ENCODE data around the gene SMPDL3A. TPM values are rescaled to one million over a fixed set of nuclear protein-coding genes. Genes with fewer than 3 reads are reported as not detected.

Gene SMPDL3A
- total and polyA plus RNA-seq, 2 experiments from 2014 or later = 115 to 126 TPM

DNA sequence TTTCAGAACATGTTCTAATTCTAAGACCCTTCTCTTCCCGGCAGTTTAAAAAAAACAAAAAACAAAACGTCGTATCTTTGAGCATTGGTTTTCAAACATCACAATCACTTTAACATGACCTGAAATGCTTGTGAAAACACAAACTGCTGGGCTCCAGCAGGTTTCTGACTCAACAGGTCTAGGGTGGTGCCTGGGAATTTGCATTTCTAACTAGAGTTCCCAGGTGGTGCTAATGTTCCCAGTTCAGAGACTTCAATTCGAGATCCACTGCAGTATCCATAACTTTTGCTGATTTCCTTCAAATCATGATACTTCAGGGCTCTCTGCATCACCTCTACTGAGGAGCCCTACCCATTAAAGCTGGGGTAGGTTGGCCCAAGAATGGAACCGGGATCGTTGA lies 850 bp upstream of the SMPDL3A start:
- no peaks in the 10 kb centered on the region for H4K20me1 ChIP-seq (ENCODE audit: insufficient read depth, poor library complexity, severe bottlenecking)
- peak overlapping the region; percentile 62 for H2AFZ ChIP-seq
- H3K4me1 ChIP-seq (ENCODE audit: insufficient read depth) = peaks cover 36% of the 10 kb centered on the region
- 23% methylated on average over 6 of the region's 6 CpGs for WGBS (ENCODE audit: low lambda C conversion rate, missing lambda C conversion rate)
- no peaks in the 10 kb centered on the region for H3K9me3 ChIP-seq (ENCODE audit: low read depth)
- H3K4me2 ChIP-seq = peak overlapping the region; percentile 86
- TF ChIP-seq EZH2 (IDR thresholded peaks at IDR 0.05; ENCODE audit: borderline replicate concordance) = no peak
- TF ChIP-seq, protein P1, sequence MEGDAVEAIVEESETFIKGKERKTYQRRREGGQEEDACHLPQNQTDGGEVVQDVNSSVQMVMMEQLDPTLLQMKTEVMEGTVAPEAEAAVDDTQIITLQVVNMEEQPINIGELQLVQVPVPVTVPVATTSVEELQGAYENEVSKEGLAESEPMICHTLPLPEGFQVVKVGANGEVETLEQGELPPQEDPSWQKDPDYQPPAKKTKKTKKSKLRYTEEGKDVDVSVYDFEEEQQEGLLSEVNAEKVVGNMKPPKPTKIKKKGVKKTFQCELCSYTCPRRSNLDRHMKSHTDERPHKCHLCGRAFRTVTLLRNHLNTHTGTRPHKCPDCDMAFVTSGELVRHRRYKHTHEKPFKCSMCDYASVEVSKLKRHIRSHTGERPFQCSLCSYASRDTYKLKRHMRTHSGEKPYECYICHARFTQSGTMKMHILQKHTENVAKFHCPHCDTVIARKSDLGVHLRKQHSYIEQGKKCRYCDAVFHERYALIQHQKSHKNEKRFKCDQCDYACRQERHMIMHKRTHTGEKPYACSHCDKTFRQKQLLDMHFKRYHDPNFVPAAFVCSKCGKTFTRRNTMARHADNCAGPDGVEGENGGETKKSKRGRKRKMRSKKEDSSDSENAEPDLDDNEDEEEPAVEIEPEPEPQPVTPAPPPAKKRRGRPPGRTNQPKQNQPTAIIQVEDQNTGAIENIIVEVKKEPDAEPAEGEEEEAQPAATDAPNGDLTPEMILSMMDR (IDR thresholded peaks at IDR 0.05; ENCODE audit: poor library complexity) = no peak
- TF ChIP-seq EZH2phosphoT487 (IDR thresholded peaks at IDR 0.05; ENCODE audit: low read depth, severe bottlenecking, unreplicated experiment) = no peak
- H3K79me2 ChIP-seq = peaks cover 27% of the 10 kb centered on the region
- no peaks in the 10 kb centered on the region for H3K9me2 ChIP-seq (replicated peaks; ENCODE audit: insufficient read depth)
- peak overlapping the region; percentile 96 for H3K27ac ChIP-seq
- no peaks in the 10 kb centered on the region for H3K36me3 ChIP-seq (replicated peaks; ENCODE audit: insufficient read depth, low read depth)
- H3K27me3 ChIP-seq = no peaks in the 10 kb centered on the region
- H3K4me3 ChIP-seq = no peak overlapping the region
- no peak for DNase-seq (ENCODE audit: low spot score)

DNA sequence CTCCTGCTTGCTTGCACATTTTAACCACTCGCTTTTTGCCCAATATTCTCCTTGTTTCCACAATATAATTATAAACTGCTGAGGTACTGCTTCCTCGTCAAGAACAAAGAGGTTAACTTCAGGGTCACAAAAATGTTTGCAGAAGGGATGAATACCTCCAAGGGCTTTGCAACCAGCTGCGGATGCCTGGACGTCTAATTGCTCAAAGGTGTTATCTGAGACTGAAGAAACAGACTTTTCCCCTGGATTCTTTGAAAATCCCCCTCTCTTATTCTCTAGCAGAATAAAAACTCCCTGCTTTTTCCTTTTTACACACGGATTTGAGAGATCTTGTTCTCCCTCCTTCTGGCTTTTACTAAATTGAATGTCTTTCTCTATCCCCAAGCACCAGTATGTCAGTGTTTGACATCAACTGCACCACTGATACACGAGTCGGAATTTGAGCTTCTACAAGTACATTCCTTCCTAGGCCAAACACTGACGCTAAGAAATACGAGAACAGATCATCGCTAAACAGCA lies 336 bp upstream of the SMPDL3A start:
- peak overlapping the region; percentile 53 for H3K4me3 ChIP-seq
- H3K36me3 ChIP-seq (replicated peaks; ENCODE audit: insufficient read depth, low read depth) = no peaks in the 10 kb centered on the region
- no peaks in the 10 kb centered on the region for H3K27me3 ChIP-seq
- H3K79me2 ChIP-seq = peaks cover 33% of the 10 kb centered on the region
- H3K27ac ChIP-seq = peak overlapping the region; percentile 96
- peaks cover 39% of the 10 kb centered on the region for H3K4me1 ChIP-seq (ENCODE audit: insufficient read depth)
- DNase-seq (ENCODE audit: low spot score) = no peak
- H3K9me2 ChIP-seq (replicated peaks; ENCODE audit: insufficient read depth) = no peaks in the 10 kb centered on the region
- no peaks in the 10 kb centered on the region for H3K9me3 ChIP-seq (ENCODE audit: low read depth)
- H2AFZ ChIP-seq = peak overlapping the region; percentile 62
- WGBS (ENCODE audit: low lambda C conversion rate, missing lambda C conversion rate) = 5% methylated on average over 10 of the region's 10 CpGs
- H4K20me1 ChIP-seq (ENCODE audit: insufficient read depth, poor library complexity, severe bottlenecking) = no peaks in the 10 kb centered on the region
- TF ChIP-seq EZH2 (IDR thresholded peaks at IDR 0.05; ENCODE audit: borderline replicate concordance) (no peak), EZH2phosphoT487 (IDR thresholded peaks at IDR 0.05; ENCODE audit: low read depth, severe bottlenecking, unreplicated experiment) (no peak)
- TF ChIP-seq, protein P1 (IDR thresholded peaks at IDR 0.05; ENCODE audit: poor library complexity) = no peak
- peak overlapping the region; percentile 86 for H3K4me2 ChIP-seq

DNA sequence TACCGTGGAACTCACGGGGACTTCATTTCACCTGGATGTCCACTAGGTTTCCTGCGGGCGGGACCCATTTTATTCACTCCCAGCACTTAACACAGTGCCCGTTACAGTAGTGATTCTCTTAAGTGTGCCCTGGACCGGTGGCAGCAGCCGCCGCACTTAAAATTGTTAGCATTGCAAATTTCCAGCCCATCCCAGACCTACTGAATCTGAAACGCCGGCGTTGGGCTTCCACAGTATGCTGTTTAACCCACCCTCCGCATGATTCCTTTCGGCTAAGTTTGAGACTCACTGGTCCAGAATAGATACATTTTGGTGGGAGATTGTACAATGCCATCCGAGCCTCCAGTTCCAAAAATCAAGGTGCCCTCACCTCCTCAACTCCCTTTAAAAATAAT lies 967 bp downstream of the SMPDL3A start:
- H3K27me3 ChIP-seq = no peaks in the 10 kb centered on the region
- H3K27ac ChIP-seq = peak overlapping the region; percentile 96
- H3K4me2 ChIP-seq = peak overlapping the region; percentile 86
- no peaks in the 10 kb centered on the region for H3K36me3 ChIP-seq (replicated peaks; ENCODE audit: insufficient read depth, low read depth)
- H3K79me2 ChIP-seq = peaks cover 46% of the 10 kb centered on the region
- peak overlapping the region; percentile 53 for H3K4me3 ChIP-seq
- peaks cover 39% of the 10 kb centered on the region for H3K4me1 ChIP-seq (ENCODE audit: insufficient read depth)
- no peaks in the 10 kb centered on the region for H3K9me2 ChIP-seq (replicated peaks; ENCODE audit: insufficient read depth)
- no peaks in the 10 kb centered on the region for H3K9me3 ChIP-seq (ENCODE audit: low read depth)
- 2% methylated on average over 14 of the region's 14 CpGs for WGBS (ENCODE audit: low lambda C conversion rate, missing lambda C conversion rate)
- TF ChIP-seq EZH2phosphoT487 (IDR thresholded peaks at IDR 0.05; ENCODE audit: low read depth, severe bottlenecking, unreplicated experiment) (no peak), EZH2 (IDR thresholded peaks at IDR 0.05; ENCODE audit: borderline replicate concordance) (no peak)
- TF ChIP-seq, protein P1 (IDR thresholded peaks at IDR 0.05; ENCODE audit: poor library complexity) = no peak
- peak overlapping the region; percentile 62 for H2AFZ ChIP-seq
- DNase-seq (ENCODE audit: low spot score) = no peak
- no peaks in the 10 kb centered on the region for H4K20me1 ChIP-seq (ENCODE audit: insufficient read depth, poor library complexity, severe bottlenecking)
